ENCODE results near the gene CYP1B1. TPM values are rescaled to one million over a fixed set of nuclear protein-coding genes. Genes with fewer than 3 reads are reported as not detected.

The CYP1B1 gene
- total RNA-seq, 1 donor from 2014 or later, result 17.5 TPM

DNA sequence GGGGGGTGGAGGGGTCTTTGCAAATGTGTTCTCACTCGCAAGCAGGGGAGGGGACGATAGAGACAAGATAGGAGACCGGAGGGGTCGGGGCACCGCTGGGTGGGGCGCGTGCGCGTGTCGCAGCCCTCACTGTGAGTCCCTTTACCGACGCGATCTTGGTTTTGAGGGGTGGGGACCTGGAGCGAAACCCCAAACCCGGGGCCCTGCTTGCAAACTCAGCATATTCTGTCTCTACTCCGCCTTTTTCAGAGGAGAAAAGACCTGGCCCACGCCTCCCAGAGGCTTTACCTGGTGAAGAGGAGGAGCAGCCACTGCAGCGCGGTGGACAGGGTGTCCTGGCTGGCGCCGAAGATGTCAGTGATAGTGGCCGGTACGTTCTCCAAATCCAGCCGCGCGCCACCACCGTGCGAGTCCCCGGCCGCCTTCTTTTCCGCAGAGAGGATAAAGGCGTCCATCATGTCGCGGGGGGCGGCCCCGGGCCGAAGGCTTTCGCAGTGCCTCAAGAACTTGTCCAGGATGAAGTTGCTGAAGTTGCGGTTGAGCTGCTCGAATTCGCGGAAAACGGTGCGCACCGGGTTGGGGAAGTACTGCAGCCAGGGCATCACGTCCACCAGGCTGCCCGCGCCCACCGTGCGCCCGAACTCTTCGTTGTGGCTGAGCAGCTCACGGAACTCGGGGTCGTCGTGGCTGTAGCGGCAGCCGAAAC is 1.7 kb downstream of the CYP1B1 start:
- TF ChIP-seq, protein P1, sequence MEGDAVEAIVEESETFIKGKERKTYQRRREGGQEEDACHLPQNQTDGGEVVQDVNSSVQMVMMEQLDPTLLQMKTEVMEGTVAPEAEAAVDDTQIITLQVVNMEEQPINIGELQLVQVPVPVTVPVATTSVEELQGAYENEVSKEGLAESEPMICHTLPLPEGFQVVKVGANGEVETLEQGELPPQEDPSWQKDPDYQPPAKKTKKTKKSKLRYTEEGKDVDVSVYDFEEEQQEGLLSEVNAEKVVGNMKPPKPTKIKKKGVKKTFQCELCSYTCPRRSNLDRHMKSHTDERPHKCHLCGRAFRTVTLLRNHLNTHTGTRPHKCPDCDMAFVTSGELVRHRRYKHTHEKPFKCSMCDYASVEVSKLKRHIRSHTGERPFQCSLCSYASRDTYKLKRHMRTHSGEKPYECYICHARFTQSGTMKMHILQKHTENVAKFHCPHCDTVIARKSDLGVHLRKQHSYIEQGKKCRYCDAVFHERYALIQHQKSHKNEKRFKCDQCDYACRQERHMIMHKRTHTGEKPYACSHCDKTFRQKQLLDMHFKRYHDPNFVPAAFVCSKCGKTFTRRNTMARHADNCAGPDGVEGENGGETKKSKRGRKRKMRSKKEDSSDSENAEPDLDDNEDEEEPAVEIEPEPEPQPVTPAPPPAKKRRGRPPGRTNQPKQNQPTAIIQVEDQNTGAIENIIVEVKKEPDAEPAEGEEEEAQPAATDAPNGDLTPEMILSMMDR (conservative IDR thresholded peaks at IDR 0.05; ENCODE audit: low read depth, low read length), result no peak
- DNase-seq (ENCODE audit: low read depth), result no peak
- H3K4me3 ChIP-seq (ENCODE audit: low read depth, low read length), result peak overlapping the region; percentile 67

DNA sequence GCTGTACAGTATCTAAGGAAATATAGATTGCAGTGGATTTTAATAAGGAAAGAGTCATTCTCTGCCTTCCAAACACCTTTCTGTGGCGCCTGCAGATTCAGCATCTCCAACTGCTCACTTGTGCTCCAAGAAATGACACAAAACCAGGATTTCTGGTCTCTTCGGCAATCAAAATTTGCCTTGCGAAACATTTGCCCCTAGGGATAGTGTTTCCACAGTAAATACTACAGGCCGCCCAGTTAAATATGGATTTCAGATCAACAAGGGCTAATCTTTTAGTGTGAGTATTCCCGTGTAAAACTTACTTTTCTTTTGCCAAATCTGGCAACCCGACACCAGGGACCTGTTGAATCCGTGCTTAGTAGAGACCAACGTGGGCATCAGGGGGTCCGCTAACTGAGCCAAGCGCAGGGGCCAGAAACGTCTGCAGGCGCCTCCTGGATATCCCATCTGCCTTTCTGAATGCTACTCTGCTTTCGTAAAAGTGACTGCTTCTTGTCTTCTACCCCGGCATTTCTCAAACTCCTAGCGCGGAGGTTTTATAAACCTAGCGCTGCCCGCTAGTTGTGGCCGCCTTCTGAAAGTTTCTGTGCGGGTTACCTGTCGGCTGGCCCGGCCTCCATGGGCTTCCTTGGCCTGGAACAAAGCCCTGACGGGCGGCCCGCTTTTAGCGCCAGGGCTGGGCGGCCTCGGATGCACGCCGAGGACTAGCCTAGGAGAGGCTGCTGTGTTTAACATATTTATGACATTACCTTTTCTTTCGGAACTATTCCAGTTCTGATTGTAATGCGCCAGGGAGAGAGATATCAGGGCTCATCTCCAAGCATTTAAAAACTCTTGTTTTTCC is 2.5 kb downstream of the CYP1B1 start:
- H3K4me3 ChIP-seq (ENCODE audit: low read depth, low read length), result peak overlapping the region; percentile 67
- no peak for DNase-seq (ENCODE audit: low read depth)
- TF ChIP-seq, protein P1 (conservative IDR thresholded peaks at IDR 0.05; ENCODE audit: low read depth, low read length), result no peak

DNA sequence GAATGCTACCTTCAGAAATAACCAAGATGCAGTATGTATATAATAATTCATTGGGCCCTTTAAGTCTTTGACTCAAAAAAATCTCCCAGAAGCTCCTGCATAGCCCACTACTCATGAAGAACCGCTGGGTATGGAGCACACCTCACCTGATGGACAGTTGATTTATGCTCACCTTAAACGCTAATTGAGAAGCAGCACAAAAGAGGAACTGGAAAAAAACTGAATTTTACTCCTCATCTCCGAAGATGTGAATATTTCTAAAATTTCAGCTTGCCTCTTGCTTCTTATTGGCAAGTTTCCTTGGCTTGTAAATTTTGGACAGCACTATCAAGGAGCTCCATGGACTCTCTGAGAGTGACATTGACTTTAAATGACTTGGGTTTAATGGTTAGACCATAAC is 5.5 kb downstream of the CYP1B1 start:
- TF ChIP-seq, protein P1 (conservative IDR thresholded peaks at IDR 0.05; ENCODE audit: low read depth, low read length), result no peak
- DNase-seq (ENCODE audit: low read depth), result no peak

DNA sequence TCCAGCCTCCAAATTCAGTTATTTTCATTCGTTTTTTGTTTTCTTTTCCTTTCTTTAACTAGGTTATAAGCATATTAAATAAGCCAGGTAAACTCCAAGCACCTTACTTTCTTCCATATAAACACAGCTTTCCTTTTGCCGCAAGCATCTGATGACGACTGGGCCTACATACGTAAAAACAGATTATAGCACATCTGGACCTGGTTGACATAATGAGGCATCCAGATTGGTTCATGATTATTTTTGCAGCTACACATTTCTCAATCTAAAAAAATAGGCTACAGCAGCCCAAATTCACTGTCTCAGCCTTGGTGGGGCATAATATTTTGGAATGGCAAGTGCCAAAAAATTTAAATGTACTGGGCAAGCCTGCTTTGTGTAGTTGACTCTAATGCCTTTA is 7.7 kb downstream of the CYP1B1 start:
- no peak overlapping the region for H3K4me3 ChIP-seq (ENCODE audit: low read depth, low read length)

More for the DNA sequence above, 5.5 kb downstream of the CYP1B1 start:
- no peak overlapping the region for H3K4me3 ChIP-seq (ENCODE audit: low read depth, low read length)

DNA sequence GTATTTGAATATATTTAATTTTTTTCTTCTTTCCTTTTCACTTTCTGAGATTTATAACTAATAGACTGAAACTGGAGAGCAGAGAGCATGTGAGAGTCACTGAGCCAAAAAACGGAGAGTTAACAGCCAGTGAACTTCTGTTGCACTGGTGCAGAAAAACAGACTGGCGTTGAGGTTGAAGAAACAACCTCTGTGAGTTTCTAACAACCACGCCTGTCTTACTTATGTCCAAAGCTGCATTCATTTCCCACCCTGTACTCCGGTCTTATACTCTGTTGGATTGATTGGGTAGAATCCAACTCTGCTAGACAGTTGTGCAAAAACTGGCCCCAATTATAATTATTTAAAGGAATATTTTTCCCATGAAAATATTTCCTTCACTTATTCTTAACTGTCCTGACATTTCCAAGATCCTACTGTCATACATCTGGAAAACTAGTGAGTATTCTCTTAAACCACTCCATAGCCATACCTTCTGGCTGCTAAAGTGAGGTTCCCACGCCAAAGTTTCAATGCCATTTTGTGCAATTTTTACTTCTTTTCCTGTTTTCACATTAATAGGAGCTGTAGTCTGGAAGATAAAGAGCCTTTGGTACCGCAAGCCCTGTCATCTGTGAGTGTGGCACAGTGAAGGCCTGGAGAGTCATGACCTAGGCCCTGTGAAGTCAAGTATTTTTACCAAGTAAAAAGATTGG is 9.4 kb downstream of the CYP1B1 start:
- TF ChIP-seq, protein P1 (conservative IDR thresholded peaks at IDR 0.05; ENCODE audit: low read depth, low read length), result no peak
- DNase-seq (ENCODE audit: low read depth), result no peak
- no peak overlapping the region for H3K4me3 ChIP-seq (ENCODE audit: low read depth, low read length)

More for the DNA sequence above, 7.7 kb downstream of the CYP1B1 start:
- TF ChIP-seq, protein P1 (conservative IDR thresholded peaks at IDR 0.05; ENCODE audit: low read depth, low read length), result no peak
- no peak for DNase-seq (ENCODE audit: low read depth)

DNA sequence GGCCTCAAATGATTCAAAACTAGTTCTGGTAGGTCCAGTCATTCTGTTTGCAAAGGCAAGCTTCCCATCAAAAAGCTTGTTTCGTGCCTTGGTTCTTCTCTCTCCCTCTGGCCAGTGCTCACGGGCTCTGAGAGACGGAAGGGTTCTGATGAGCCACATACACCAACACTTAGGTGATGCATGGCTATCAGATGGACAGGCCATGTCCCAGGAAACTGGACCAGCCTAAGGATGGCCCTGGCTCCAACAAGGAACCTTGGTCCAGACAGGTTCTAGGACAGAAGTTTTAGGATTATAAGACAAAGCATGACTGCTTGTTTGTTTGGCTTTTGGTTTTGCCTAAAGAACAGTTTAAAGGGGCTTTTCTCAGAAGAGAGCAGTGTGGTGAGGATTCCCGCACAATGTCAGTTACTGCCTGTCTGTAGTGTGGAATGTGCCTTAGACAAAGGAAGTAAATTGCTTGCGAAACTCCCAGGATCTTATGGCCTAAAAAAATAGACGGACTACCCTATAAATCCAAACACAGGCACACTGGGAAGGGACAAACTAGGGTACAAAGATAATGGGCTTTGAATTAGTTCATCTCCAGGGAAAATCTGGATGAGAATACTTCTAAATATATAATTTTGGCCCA is 10.3 kb downstream of the CYP1B1 start:
- no peak overlapping the region for H3K4me3 ChIP-seq (ENCODE audit: low read depth, low read length)
- no peak for DNase-seq (ENCODE audit: low read depth)
- TF ChIP-seq, protein P1 (conservative IDR thresholded peaks at IDR 0.05; ENCODE audit: low read depth, low read length), result no peak

Measured in epithelial cell of proximal tubule (primary cell).